GM12801 (cell line): ENCODE results near the gene ARAP2.

Experiments used
- TF ChIP-seq, protein P1 (sequence below): IDR thresholded peaks from one replicate; pipeline ENCODE4 v1.5.1; 2011; ENCODE audit warnings: control low read depth; ENCODE audit not compliant: insufficient read length; ENCODE audit errors: extremely low read depth

The ARAP2 gene

DNA sequence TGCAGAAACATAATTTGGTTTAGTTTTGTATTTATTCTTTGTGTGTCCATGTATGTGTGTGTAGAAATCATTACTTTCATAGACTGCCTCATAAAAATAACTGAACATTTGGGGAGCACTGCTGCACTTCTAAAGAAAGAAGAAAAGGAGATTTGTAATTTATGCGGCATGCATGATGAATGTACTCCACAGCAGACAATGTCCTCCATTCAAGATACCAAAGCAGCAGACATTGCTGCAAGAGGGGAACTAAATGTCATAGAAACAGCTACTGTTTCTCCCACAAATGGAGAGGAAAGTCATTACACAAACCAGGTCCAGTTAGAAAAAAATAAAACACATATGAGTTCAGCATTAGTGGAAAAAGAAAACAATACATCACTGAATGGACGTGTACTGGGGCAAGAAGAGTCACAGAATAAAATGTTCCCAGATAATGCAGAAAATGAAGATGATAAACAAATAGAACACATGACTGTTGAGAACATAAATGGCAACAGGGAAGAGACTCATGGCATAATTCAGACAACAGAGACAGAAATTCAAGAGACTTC lies 39.7 kb upstream of the ARAP2 start:
- TF ChIP-seq, protein P1, sequence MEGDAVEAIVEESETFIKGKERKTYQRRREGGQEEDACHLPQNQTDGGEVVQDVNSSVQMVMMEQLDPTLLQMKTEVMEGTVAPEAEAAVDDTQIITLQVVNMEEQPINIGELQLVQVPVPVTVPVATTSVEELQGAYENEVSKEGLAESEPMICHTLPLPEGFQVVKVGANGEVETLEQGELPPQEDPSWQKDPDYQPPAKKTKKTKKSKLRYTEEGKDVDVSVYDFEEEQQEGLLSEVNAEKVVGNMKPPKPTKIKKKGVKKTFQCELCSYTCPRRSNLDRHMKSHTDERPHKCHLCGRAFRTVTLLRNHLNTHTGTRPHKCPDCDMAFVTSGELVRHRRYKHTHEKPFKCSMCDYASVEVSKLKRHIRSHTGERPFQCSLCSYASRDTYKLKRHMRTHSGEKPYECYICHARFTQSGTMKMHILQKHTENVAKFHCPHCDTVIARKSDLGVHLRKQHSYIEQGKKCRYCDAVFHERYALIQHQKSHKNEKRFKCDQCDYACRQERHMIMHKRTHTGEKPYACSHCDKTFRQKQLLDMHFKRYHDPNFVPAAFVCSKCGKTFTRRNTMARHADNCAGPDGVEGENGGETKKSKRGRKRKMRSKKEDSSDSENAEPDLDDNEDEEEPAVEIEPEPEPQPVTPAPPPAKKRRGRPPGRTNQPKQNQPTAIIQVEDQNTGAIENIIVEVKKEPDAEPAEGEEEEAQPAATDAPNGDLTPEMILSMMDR = no peak

DNA sequence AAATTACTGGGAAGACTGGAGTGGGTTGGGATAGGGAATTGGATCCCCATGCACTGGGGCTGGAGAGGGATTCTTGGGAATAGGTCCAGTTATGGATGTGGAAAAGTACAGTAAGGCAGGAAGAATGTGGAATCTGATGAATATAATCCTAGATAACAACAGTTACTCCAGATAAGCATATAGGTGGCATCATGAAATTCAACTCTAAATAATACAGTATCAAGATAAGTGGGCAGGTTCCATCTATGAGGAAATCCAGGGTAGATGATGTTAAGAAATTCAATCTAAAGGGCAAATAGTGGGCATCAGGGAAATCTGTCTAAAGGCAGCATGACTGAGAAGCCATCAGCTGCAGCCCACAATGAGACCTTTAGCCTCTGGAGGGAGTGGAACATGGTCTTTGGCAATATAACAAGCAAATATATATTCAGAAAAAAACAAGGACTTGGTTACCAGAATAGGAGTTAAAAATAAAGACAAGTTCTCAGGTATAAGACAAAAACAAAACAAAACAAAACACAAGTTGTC lies 38.3 kb upstream of the ARAP2 start:
- TF ChIP-seq, protein P1 = no peak

DNA sequence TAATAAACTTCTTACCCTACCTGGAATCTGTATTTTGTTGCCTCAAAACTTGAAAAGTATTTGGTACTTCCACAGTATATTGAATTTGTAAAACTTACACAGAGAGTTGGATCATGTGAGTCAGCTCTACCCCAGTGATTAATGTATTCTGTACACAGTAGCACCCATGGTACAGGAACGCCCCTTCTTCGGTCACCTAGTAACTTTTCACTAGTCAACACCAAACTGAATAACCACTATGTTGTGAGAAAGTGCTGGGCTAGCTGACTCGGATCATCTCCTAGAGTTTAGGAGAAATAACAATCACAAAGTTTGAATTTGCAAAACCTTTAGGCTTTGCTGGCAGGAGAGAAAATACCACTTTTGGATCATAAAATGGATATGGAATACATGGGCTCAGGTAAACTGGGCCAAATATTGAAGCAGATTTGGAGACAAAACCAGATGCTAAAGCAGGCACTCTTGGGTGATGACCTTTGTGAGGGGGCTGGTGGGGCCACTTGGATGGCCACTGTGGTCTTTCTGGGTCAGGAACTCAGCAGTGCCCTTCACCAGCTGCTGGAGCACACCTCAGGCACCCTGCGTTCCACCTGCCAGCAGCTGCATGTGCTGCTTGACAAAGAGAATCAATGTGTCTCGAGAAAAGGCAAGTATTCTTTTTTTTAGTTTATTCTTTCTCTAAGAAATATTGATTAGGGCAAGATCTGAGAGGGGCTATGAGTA lies 37.2 kb upstream of the ARAP2 start, which contains the start of gene DTHD1:
Gene DTHD1, plus strand, starts transcription at position 233 of the 723 bp plus-strand sequence. Its CDS starts 143 bp downstream, at position 376.
- TF ChIP-seq, protein P1 = no peak

DNA sequence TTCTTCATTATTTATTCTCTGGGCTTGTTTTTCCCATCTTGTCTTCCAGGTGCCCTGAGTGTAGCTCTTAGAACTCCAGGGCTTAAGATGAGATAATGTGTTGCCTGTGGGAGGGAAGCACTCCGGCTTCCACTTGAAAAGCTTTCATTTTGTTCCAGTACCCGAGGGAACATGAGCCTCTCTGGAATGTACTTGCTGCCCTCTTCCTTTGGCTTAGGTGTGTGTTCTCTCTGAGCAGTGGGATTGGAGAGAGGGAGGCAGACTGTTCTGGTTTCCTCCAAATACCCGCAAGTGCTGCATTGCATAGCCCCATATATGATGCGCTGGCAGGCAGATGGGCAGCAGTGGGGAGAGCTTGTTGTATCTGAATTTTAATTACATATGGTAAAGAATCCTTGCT lies 36.2 kb upstream of the ARAP2 start:
- TF ChIP-seq, protein P1 = no peak

DNA sequence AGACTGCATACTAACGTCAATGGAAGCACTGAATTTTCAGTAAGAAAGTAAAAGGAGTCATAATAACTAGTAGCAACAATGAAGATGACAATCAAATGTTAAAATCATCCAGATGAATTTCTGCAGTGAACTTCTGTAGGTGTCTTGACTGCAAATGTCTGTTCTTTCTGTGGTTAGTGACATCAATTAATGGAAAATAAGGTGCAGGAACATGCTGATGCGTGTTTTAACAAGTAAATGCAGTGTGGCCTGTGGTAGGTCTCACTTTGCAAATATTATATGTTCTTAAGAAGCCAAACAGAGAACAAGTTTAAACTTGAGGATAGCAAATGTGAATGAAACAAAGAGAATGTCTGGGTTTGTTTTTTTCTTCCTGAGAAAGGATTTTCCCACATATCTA lies 34.5 kb upstream of the ARAP2 start:
- TF ChIP-seq, protein P1 = no peak

DNA sequence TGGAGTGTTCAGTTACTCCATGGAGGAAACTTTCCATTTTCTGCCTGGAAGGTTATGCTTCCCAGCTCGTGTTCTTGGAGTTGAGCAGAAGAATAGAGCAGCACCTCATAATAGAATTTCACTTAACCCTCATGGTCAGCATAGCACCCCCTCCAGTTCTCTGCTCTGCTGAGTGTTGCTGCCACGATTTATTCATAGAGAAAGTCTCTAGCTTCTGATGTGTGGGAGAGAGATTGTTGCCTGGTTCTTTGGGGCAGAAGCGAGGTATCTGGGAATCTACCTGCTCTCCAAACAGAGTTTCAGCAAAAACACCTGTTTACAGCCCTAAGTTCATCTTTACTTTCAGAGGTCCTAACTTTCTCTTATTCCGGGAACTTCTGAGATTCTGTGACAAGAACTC lies 33.2 kb upstream of the ARAP2 start:
- TF ChIP-seq, protein P1 = no peak

DNA sequence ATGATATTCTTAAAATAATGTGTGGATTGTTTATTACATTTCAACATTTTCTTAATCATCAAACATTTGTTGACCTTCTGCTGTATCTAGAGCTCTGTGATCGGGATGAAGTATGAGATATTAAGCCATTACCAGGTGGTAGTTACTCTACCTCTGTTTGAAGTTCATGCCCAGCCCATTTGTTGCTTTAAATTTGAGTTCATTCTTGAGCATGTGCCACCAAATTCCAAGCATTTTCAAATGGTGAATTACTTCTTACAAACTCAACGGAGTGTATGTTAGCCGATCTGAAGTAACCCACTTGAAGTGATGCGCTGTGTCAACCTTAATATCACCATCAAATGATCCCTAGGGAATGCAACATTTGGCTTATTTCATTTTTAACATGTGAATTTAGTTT lies 29.8 kb upstream of the ARAP2 start:
- TF ChIP-seq, protein P1 = no peak
